ENCODE measurements around the gene PDE2A.

The PDE2A gene

DNA sequence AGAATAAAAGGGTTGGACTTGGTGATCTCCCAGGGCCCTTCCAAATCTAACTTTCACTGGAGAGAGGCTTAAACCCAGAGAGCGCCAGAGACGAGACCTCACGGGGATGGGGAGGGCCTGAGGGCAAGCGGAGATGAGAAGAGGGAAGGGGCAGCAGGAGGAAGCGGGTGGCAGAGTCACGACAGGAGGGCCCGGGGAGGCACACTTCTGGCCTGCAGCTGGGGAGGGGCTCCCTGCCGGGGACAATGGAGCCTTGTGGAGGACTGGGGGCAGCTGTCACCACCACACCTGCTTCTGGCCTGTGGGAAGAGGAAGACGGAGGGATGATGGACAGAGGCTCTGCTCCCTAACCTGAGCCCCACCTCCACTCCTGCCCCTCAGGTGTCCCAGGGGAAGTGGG lies 40.2 kb downstream of the PDE2A start:
- no peak for DNase-seq

DNA sequence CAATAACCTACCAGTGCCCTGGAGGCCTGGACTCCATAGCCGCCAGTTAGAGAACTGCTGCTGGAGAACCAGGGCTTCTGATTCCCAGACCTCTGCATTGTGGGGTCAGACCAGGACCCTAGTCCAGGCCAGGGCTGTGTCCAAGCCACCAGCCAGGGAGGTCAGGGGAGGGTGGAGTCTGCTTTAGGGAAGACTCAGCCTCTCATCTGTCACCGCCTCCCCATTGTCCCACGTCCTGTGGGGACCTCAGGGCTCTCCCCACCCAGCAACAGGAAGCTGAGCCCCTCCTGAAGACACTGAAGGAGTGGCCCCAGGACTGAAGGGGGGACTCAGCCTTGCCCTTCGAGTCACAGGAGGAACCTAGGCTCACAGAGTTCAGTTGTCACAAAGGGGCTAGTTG lies 41.2 kb downstream of the PDE2A start:
- no peak for DNase-seq

DNA sequence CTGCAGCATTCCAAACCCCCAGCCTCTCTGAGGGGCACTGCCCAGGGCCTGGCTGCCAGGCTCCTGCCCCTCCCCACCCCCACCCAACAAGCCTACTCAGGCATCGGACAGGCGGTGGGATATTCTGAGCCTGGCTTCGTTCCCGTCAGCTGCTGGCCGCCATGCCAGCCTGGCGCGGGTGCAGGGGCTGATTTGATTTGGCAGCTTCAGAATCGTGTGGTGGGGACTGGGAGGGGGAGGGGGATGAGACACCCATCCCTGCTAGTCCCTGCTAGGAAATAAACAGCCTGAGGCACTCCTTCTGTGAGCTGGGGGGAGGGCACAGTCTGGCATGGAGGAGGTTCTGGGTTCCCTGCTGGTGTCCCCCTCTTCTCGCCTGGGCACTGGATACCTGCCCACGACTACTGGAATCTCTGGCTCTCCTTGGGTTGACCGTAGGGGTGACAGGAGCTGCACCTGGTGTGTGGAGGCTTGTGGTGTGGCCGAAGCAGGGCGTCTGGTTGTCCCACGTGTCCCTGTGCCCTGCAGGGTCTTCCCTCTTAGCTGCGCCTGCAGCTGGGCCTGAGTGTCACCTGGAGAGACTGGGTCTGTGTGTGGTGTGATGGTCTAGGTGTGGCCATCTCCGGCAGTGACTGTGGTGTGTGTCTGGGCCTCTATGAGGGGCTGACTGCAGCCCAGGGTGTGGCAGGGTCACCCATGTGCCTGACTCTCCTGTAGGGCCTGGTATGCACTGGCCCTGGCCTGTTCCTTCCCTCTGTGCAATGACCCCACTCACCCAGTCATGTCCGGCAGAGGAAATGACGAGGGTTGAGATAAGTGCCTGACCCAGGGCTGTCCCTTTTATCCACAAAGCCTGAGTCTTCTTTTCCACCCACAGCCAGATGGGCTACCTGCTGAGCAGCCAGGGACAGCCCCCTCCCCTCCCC lies 42.2 kb downstream of the PDE2A start:
- no peak for DNase-seq

DNA sequence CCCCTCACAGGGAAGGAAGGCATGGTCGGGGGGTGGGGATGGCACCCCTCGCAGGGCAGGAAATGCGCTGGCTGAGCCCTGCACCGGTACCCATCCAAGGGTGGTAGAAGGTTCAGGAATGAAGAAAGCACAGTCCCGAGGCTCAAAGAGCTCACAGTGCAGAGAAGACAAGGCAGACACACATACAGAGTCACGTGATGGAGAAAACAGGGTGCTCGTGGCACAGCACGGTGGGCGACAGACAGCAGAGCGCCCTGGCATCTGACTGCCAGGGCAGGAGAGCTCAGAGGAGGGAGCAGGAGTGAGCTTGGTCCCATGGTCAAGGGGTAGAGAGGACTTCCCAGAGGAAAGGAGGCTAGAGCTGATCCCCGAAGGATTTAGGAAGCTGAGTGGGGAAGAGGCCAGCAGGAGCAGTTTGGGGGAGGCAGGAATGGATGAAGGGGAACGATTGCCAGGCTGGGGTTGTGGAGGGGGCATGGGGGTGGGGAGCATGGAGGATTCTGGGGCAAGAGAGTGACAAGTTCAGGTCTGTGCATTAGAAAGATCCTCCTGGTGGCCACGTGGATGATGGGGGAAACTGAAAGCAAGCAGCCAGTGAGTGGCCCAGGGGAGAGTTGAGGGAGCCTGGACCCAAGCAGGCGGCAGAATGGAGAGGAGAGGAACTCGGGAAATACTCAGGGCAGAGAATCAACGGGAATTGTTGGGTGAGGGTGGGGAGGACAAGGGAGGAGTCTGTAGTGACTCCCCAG lies 43.9 kb downstream of the PDE2A start:
- no peak for DNase-seq

DNA sequence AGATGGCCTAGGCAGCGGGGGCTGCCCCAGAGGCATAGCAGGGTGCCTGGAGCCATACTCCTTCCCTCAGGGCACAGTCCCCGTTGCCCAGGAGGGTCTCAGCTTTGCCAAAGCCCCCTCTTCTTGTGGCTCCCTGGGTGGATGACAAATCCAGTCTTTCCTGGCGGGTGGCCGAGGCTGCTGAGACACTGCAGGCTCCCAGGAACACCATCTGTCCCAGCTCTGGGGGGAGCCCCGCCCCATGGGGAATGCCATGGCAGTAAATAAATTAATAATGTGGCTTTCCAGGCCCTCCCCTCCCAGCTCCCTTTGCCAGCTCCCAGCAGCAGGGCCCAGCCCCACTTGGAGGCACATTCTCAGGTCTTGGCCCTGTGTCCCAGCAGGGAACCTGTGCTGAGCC lies 45.0 kb downstream of the PDE2A start:
- no peak for DNase-seq

DNA sequence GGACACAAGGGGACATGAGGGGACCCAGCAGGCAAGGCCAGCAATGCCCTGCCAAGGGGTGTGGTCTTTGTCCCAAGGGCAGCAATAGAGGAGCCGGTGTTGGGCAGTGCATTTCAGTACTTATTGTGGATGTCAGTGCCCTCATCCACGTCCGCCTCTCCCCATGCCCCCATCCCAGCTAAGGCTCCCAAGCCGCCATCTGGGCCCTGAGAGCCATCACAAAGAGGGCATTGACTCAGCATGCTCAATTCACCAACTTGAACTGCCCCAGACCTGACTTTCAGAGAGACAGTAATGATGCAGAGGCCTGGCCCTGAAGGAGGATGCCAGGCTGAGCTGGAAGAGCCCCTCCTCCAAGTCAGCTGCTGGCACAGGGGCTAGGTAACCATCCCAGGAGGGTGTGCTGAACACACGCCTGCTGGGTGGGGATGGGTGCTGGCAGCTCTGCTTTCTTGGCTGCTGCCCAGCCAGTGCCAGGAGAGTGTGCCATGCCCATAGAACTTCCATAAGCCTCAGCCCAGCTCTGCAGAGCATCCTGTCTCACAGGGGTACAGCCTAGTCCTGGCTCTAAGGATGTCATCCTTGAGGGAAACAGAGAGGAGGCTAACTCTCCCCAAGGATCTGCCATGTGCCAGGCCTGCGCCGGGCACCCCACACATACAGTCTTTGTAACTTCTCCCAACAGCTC lies 46.5 kb downstream of the PDE2A start:
- DNase-seq: no peak

DNA sequence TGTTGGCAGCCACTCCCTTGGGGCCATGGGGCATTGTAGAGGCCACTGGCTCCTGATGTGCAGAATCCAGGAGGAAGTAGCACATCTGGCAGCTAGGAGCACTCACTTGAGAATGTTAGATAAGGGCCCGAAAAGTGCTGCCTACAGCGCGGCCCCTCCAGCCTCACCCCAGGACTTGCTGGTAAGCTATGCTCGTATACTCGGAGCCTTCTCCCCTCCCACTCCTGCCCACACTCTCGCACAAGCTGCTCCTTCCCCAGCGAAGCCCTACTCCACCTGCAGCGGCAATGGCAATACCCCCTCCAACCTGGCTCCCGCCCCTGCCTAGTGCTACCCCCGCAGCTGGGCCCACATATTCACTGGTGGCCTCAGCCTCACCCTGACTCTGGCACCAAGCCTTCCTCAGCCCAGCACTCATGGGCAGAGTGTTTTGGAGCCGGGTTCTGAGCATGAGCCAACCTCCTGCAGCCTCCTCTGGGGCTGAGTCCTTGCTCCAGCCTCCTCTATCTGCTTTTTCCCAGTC lies 47.7 kb downstream of the PDE2A start:
- no peak for DNase-seq

DNA sequence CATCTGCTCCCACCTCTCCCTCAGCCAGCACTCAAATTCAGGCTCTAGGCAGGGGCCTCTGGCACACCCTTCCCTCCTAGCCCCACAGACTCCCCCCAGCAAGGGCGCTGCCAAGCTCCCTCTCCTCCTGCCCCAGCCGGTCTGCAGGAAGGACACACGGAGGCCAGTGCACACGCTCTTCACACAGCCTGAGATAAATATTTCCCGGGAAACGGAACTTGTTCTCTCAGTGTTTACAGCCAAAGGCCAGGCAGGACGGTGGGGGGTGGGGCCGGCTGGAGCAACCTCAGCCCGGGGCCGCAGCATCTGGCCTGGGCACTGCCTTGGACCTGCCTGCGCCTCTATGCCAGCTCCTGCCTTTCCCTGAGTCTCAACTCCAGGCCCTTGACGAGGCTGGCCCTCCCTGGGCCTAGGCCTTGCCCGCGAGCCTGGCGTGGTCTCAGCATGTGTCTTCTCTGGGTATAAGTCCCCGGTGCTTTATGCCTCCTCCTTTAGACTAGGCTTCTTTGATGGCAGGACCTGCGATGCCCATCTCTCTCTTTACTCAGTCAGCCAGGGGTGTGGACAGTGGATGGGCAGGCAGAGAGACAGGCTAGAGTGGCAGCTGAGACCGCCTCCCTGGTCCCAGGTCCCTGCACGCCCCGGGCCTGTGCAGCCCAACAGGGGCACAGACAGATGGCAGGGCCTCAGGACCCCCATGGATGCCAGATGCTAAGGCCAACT lies 48.4 kb downstream of the PDE2A start:
- DNase-seq: no peak

DNA sequence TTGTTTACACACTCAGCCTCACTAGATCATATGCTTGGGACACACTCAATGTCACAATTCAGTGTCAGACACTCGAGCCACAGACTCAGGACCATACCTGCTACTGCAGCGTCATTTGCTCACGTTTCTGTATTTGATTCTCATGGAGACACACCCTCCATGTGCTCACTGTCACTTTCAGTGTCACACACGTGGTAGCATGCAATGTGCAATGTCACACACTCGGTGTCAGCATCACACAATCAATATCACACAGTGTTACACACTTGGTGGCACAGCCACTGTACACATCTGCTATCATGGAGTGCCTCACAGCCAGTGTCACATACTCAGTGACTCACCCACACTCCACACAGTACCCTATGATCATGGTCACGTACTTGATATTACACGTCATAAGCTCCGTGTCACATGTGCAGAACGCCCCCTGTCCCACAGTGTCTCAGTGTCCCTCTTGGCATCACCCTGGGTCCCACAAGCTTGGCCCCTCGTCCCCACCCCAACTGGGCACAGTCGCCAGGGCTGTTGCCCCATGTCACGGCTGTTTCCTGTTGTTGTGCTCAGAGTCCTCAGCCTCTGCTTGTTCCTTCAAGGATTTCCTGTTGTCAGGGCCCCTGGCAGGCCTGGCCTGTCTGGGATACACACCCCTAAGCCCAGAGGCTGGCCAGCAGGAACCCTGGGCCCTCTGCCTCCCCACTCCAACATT lies 49.6 kb downstream of the PDE2A start:
- no peak for DNase-seq

DNA sequence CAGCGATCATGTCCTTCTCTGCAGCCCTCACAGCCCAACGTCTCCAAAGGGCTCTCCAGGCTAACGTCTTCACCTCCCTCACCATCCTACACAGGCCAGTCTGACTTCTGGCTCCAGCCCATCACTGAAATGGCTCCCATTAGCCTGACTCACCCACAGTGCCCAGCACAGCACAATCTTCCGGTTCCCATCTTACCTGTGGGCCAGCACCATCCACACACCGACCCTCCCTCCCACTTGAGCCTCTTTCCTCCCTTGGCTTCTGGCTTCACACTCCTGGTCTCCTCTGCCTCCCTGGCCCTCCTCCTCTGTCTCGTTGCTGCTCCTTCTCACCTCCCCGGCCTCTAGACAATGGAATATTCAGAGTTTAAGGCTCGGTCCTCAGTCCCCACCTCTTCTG lies 51.2 kb downstream of the PDE2A start:
- DNase-seq: no peak

DNA sequence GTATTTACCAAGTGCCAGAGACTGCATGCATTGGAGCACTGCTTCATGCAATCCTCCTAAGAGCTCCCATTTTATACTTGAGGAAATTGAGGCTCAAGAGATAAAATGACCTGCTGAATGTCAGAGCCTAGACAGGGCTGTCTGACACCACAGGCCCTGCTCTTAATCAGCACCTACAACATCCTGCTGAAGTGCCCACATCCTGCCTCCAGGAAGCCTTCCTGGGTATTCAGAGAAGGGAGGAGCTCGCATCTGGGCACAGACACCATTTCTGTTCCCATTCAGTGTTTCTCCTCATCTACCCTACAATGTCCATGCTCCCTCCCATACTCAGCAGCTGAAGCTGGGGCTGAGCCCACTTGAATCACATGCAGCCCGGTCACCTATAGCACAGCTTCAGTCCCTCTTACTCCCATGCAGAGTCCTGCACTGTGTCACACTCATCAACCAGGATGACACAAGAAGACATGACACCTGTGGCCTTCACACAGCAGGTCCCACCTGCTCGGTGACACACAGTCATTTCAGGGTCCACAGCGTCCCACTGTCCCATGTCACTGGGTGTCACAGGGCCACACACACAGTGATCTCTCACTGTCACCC lies 53.1 kb downstream of the PDE2A start:
- DNase-seq: no peak

DNA sequence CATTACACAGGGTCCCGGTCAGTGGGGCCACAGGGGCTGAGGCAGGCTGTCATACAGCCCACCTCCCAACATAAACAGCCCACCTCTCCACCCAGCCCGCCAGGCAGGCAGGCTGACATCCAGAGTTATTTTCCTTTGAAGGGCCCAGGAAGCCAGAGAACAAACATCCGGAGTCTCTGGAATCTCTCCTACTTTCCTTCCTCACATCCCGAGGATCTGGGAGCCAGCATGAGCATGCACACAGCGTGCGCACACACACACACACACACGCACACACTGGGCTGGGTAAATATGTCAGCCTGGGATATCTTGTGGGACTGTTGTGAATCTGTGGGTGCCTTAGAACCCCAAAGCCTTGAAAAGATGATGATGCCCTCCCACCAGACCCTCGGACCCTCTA lies 55.4 kb downstream of the PDE2A start:
- DNase-seq: no peak

DNA sequence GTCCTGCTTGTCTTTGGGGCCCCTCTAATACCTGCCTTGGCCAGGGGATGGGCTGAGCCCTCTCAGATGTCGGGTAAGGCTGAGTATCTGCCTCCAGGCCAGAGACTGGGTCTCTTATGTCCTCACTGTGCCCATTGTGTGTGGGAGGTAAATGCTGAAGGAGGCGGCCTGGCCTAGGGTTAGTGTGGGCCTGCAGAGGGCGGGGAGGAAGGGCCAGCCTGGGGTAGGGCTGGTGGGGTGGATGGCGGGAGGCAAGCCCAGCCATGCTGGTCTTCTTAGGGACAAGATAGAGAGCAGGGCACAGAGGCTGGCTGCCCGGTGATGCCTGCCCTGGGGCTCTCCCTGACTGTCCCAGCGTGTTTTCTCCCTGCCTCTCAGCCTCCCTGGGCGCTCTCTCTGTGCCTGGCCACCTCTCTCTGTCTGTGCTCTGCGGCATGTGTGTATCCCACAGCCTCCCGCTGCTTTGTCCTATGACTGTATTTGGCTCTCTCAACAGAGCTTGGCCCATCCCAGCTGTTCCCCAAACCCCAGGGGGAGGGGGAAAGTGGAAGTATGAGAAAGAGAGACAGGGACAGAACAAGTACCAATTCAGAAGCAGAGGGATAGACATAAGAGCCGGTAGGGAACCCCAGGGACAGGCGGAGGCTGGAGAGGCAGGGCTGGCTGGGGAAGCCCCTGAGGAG lies 57.0 kb downstream of the PDE2A start:
- no peak for DNase-seq

DNA sequence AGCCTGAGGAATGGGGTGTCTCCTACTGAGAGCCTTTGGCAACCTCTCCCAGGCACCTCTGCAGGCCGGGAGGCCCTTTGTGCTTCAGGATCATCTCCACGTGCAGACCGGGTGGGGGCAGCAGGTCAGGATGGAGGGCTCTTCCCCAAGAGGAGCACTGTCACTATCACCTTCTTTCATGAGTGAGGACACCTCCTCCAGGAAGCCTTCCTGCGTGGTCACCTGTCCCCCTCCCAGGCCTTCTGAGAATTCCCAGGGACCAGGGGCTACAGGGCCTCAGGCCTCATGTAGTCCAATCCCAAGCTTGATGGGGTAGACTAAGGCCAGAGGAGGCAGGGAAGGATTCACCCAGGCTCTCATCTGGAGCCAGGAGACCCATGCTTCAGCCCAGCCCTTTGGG lies 57.6 kb downstream of the PDE2A start:
- DNase-seq: no peak

DNA sequence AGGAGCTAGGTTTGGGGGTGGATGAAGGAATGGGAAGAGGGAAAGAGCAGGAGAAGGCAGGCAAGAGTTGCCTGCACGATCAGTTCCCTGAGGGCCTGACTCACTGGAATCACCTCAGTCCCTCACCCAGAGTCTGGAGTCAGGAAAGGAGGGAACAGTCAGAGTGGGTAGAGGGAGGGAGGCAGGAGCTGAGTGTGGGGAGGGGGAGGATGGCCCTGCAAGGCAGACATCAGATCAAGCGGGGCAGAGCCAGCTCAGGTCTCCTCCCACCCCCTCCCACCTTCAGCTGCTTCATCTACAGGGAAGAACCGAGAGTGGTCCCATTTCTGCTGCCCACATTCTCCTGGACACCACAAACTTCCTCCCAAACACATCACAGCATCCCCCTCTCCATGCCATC lies 58.9 kb downstream of the PDE2A start:
- no peak for DNase-seq

DNA sequence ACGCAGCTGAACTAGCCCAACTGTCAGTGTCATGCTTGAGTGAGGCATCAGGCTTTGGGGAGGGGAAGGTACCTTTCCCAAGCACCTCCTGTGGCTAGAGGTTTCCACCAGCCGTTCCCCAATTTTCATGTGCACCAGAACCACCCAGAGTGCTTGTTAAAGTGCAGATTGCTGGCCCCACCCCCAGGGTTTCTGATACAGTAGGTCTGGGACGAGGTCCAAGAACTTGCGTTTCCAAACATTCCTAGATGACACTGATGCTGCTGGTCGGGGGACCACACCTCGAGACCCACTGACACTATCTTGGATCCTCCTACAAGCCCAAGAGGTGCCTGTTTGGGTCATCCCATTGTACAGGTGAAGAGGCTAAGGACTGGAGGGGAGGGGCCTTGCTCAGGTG lies 59.8 kb downstream of the PDE2A start:
- no peak for DNase-seq

DNA sequence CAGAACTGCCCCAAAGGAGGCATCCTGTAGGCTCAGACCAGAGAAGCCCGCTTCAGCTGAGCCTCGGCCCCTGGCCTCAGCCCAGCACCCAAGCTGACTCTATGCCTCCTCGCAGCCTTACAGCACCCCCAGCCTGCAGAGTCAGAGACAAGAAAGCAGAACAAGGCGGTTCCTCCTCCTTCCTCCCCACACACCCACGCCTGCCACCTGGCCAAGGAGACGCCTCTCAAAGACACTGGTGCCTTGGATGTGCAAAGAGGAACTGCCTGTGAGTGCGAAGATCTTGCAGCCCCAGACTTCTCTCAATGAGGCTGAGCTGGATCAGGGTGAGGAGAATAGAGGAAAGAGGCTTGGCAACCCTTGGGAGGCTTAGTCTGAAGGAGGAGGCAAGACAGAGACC lies 60.2 kb downstream of the PDE2A start:
- no peak for DNase-seq

DNA sequence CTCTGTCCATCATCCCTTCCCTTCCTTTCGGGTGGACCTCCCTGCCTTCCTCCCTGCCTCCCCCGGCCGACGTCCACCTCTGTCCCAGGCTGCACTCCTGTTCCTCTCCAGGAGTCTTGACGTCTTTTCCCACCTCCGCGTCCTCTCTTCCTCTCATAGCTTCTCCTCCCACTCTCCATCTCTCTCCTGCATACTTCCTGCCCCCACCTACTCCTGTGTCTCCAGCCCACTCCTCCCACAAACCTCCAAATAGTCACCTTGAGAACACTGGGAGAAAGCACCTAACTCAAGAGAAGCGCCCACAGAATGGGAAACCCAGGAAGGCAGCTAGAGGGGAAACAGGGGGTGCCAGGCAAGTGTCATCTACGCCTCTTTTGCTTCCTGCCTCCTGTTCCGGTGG lies 60.8 kb downstream of the PDE2A start:
- DNase-seq: no peak

DNA sequence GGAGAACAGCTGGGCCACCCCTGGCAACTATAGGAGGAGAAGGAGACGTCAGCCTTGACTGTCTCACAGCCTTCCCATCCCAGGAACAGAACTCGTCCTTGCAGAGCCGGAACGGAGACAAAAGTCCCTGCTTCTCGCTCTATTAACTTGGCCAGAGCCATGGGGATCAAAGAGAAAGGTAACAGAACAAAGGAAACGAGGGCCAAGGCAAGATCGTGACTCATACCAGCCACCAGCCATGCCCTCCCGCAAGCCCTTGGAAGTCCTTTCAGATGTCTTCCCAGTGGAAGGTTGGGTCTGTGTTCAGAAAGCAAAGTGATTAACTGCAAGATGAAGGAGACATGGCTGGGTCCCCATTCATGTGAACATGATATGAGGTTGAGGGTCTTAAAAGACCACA lies 64.7 kb downstream of the PDE2A start:
- DNase-seq: no peak

DNA sequence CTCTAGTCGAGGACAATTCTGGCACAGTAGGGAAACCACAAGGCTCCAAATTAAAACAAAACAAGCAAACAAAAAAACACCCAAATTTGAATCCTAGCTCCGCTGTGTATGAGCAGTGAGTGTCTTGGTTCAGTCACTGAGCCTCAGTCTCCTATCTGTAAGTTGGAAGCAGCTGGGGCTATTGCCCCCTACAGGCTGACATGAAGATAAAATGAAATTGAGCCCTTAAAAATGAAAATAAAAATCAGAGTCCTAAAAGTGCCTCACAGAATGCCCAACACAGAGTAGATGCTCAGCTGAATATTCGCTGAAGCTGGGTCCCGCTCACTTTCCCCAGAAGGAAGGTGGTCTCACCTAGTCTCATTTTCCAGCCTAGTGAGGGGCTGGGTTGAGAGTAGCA lies 65.2 kb downstream of the PDE2A start:
- no peak for DNase-seq

DNA sequence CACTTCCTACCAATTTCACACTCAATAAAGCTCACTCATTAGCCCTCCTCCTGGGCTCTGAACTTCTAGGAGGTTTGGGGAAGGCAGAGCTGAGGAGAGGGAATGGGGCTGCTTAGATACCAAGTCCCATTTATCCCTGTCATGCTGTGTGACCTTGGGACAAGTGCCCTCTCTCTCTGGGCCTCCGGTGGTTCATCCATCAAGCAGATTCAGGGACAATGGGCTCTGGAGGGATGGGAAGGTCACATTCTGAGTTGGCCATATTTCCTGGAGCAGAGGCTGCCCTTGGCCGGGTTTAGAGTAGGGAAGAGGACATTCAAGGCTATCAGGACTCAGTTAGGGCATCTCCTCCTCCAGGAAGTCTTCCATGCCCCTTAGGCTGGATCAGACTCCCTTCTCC lies 66.7 kb downstream of the PDE2A start:
- DNase-seq: no peak

Data from activated CD4-positive, CD25-positive, alpha-beta regulatory T cell (primary cell).